T47D (cell line): ENCODE results near the gene MLN.

Experiments used
- DNase-seq, 2 experiments: peaks; one replicate each; pipeline versions ENCODE4 v3.0.0 to v3.0.0-alpha.2; 2011 to 2012; ENCODE audit warnings: low read depth in 1 of 2, low spot score in 1 of 2
- JUND ChIP-seq: IDR thresholded peaks from 2 replicates; pipeline ENCODE4 v1.6.1; 2012; ENCODE audit warnings: low read depth
- in situ Hi-C: cut with HindIII; loops from 2 replicates; pipeline ENCODE4 v1.10.0; 2016; ENCODE audit warnings: low sequenced_read_pairs, low pct_unique_long_range_greater_than_20kb

The MLN gene

DNA sequence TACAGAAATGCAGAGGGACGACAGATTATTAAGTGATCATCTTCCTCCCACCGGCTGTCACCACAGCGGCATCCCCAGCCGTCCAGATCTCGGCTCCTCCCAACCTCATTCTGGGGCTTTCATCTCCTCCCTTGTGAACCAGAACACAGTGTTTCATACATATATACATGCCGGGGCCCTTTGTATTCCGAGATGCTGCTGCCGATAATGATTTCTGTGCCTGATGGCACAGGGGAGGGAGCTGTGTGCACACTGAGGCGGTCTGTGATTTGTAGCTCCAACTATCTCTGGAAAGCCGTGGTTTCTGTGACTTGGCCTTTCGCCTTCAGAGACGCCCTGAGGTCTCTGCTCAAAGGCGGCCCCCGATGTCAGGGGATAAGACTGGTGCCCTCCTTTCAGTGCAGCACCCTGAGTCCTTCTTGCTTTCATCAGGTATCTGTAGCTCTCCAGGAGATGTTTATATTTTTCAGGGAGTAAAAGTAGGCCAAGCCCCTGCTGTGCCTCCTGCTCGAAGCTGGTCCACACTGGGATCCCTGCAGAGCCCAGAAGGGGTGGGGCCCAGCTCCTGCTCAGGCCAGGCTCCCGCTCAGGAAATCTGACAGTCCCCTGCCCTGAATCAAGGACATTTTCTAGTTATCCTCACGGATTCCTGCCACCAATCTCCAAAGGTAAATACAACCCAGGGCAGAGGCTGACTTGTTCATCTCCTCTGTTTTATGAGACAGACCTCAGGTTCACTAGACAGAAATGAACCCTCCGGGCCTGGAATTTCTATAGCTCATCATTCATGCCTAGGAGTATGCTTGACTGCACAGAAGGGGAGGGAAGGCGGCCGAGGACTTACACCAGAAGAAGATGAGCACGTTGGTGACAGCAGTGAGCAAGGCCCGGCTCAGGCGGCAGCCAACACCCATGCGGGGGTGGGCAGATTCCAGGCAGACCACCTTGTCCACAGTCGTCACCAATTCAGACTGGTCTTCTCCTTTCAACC lies 26.1 kb downstream of the MLN start:
- no peak for DNase-seq
- no peak for TF ChIP-seq JUND
- in situ Hi-C loops: no loop called here

DNA sequence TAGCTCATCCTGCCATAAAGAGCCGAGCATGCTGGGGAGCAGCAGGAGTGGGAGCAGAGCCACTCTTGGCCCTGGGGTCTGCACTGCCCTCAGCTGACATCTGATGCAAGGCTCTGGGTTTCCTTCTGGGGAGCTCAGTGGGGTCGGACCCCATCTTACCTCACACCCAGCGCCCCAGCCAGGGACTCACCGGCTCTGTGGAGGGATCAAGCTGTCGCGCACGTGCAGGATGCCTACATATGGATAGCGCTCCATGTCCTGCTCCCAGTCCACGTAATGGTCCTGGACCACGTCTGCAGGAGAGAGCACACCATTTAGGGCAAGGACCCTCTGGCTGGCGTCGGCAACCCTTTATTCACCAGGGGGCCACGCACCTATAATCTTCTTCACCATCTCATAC lies 27.0 kb downstream of the MLN start:
- no peak for DNase-seq
- TF ChIP-seq JUND: no peak
- in situ Hi-C loops: no loop called here

DNA sequence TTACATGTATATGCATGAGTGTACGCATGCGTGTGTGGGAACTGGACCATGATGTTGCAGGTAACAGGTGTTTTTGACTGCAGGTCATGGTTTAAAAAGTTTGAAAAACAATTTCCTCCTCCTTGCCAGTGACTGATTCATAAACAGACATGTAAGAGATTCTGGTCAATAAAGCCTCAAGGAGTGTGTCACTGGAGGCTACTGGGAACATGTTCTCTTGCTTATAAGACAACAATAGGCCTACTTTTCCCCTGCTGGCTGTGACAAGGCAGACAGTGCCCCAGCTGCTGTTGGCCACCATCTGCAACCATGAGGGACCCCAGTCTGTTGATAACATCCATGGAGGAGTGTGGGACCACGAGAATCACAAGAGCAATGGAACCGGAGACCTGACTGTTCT lies 27.6 kb downstream of the MLN start:
- no peak for TF ChIP-seq JUND
- in situ Hi-C loops: no loop called here
- no peak for DNase-seq

DNA sequence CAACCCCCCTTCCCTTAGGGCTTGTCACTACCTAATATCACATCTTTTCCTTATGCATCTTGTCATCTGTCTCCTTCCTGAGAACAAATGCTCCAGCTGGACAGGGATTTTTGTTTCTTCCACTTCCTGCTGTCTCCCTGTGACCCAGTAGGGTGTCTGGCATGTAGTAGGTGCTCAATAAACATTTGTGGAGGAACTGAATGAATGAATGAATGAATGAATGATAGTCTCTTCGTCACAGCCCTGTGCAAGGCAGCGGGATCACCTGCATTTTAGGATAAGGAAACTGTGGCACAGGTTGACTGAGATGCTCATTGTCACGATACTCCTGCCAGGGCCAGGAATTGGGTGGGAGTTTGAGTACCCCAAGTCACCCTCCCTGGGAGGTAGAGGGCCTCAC lies 29.0 kb downstream of the MLN start:
- DNase-seq: no peak
- no peak for TF ChIP-seq JUND
- in situ Hi-C loops: no loop called here

DNA sequence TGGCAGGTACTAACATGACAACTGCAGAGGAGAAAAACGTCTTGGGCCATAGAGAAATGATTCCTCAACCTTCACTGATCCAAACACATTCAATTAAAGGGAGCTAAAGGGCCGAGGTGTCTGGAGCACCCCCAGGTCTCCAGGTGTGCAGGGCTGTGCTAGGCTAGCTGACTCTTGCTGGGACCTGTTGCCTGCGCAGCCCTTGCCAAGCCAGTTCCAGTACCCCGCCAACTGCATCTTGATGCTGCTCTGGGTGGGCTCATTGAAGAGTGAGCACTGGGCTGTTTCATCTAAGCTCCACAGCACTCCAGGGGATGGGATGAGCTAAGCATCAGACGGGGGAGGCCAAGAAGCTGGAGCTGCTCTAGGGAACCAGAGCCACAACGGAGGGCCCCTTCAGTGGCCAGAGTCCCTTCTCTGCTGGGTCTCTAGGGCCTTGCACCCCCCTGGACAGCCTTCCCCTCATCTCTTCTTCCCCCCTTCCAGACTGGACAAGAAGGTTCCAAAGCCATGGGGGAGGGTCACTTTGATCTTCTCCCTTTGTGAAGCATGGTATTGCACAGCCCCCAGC lies 30.8 kb downstream of the MLN start:
- no peak for TF ChIP-seq JUND
- DNase-seq: no peak
- in situ Hi-C loops: no loop called here

DNA sequence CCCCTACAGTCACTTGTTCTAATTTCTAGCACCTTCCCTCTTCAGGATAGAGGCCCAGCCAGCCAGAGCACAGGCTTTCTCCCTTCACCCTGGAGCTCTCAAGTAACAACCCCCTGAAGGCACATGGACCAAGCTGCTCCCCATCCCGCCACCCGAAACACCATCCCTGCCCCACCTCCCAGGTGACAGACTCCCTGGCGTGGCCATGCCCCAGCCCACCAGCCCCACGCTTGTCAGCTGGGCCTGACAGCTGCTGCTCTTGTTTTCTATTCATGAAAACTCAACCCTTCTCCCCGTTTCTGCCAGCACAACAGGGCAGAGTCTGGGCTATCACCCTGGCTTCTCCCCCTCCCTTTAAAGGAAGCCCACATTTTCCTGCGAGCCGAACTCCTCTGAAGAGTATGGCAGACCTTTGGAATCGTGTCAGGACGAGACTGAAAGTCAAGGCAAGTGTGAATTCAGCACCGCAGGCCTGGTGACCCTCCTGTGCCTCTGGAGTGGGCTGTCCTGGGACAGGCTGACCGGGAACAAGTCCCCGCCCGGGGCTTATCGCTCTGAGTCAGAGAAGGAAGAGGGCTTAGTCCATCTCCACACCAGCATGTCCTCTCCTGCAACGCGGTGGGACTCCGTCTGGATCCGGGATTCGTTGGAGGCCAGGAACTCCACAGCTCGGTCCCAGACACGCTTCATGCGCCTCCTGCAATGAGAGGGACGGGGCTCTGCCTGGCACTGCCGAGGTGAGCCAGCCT lies 31.5 kb downstream of the MLN start:
- DNase-seq: no peak
- in situ Hi-C loops: no loop called here
- TF ChIP-seq JUND: no peak

DNA sequence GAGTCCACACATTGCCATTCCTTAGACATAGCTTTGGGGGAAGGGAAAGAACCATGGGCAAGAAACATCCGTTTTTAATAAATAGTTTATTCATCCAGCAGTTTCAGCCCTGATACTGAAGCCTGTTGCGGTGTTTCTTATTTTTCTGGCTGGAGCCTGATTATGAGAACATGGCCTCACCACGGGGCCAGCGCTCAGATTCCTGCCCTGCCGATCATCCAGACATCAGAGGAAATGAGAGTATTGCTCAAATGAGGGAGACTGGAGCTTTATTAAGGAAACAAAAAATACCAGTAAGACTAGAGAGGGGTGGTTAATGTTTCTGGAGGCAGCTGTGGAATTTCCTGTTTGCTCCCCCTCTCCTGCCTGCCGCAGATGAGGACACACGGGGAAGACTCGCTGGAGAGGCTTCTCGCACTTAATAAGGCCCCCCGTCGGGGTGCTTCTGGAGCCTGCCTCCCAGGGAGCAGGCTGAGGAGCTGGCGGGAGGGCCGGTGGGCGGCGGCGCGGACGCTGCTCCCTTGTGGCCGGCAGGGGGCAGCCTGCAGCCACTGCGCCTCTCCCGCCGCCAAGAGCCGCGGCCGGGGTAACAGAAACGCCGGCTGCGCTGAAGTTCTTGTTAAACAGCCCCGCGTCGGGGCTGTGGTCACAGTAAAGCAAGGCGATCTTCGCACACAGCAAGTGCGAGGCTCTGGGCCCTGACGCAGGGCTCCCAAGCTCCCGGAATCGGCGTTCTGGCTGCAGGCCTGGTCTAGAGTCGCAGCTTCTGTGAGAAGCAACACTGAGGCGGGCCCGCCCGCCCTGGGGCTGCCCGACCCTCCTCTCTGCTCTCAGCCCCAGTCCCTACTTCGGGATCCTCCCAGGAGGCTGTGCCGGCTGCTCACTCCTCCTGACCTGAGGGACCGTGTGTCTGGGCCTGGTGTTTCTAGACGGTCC lies 32.4 kb downstream of the MLN start:
- no peak for DNase-seq
- no peak for TF ChIP-seq JUND
- in situ Hi-C loops: no loop called here

DNA sequence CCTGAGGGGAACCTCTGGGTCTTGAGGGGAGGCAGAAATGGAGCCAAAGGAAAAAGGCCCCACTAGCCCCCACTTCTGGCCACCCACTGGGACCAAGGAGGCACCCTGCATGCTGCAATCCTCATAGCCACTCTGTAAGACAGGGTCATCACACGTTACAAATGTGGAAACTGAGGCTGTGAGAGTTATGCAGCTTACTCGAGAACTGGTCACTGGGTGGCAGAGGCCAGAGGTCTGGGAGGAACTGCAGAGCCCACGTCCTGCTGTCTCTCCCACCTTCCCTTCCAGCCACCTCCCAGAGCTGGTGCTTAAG lies 33.0 kb downstream of the MLN start:
- in situ Hi-C loops: no loop called here
- no peak for TF ChIP-seq JUND
- DNase-seq: no peak

DNA sequence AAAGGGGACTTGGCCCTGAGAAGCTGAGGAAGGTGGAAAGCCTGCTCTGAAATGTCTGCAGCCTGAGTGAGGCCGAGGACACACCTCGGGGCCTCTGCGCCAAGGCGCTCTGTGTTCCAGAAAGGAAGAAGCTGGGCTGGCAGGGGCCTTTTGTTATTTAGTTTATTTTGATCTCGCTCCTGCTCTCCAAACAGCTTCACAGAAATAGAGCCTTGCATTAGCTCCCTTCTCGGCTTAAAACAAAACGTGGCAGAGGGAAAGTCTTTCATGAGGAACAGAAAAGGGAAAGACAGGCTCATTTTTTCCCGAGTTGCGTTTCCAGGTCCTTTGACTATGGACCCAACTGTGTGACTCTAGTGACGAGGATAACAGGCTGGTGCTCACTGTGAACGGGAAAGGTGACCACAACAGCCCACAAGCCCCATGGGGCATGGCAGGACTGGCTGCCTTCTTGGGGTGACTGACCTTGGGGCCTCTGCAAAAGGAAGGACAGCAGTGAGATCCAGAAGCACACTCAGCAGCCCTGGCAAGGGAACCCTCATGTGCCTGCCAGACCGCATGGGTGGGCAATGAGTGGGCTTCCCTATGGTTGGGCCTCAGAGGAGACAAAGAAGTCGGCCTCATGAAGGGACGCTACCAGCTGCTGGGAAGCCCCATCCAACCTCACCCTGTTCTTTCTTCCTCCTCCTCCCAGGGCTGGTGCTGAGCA lies 33.5 kb downstream of the MLN start:
- in situ Hi-C loops: no loop called here
- no peak for TF ChIP-seq JUND
- no peak for DNase-seq

DNA sequence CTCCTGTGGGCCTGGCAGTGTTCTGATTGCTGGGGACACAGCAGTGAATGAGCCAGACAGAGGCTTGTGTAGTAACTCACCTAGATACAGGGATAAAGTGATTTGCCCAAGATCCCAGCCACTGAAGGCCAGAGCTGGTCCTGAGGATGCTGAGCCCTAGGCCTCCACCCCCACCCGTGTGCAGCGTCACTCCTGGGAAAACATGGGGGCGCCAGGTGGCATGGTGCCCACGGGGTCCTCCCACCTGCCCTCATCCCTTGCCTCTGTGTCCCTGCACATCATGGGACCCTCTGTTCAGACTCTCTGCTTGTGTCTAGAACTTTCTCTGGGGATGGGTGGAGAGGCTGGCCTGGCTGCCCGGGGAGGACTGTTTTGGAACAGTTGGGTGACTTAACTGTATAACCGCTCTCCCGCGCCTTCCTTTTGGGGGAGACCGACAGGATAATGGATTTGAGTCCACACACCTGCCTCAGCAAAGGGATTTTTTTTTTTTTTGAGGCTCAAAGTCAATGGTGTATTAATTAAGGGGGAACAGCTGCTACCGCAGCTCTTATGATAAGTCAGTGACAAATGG lies 34.5 kb downstream of the MLN start:
- no peak for TF ChIP-seq JUND
- DNase-seq: no peak
- in situ Hi-C loops: no loop called here

DNA sequence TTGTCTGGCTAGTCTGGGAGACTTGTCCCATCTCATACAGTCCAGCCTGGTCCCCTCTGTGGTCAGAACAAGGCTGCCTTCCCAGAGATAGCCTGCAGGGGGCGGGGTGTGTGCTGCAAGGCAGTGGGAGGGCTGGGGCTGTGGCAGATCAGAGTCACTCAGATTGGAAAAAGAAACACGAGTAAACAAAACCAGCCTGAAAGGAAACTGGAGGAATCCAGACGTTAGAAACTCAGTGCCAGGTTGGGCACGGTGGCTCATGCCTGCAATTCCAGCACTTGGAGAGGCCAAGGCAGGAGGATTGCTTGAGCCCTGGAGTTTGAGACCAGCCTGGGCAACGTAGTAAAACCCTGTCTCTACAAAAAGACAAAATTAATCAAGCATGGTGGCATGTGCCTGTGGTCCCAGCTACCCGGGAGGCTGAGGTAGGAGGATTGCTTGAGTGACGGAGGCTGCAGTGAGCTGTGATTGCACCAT lies 35.1 kb downstream of the MLN start:
- DNase-seq: peak; percentile 69 to 80
- no peak for TF ChIP-seq JUND
- in situ Hi-C loops: no loop called here
